ENCODE results near the gene WNK2.
A peak's percentile ranks its signal among the peaks of the same experiment; 100 is the strongest.
"Not testable (repeated sequence)": the region's sequence is repeated elsewhere in the genome, so short reads cannot be mapped to it uniquely, and the experiment has no call there.

The WNK2 gene

DNA sequence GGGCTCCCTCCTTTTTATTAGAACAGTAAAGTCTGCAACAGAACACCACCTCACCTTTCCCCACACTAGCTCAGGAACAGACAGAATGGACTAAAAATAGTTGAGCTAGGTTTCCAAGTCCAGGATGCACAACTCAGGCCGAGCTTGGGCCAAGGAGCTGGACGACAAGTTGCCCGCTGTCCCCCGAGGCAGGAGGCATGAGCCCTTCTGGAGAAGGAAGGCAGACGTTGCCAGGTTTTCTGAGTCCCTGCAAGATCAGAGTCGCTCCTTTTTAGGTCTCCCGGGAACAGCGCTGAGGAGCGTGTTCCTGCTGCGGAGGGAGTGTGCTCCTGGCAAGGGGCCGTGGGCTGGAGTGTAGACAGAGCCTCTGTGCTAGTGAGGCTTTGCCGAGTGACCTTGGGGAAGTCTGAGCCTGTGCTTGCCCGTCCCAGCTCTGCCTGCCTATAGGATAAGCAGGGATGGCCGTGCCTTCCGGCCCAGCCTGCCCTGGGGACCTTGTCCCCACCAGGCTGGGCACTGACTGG is 121.6 kb downstream of the WNK2 start:
- FAIRE-seq (no peak), DNase-seq (ENCODE audit: low spot score) (no peak)

DNA sequence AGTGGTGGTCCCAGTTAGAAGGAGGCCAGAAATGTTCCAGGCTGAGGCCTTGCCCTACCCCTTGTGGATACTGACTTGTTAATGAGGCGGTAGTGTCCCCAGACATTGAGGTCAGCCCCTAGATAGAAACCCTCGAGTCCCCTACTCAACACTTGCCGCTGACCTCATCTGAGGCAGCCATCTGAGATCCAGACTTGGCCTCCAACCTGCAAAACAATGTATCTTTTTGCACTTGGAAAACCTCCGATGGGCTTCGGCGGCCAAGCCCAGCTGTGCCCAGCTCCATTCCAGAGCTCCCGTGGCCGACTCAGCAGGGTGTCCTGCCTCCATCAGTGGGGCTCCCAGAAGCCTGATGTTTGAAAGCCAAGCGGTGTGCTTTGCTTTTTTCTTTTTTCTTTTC is 122.1 kb downstream of the WNK2 start:
- FAIRE-seq (no peak), DNase-seq (ENCODE audit: low spot score) (no peak)

DNA sequence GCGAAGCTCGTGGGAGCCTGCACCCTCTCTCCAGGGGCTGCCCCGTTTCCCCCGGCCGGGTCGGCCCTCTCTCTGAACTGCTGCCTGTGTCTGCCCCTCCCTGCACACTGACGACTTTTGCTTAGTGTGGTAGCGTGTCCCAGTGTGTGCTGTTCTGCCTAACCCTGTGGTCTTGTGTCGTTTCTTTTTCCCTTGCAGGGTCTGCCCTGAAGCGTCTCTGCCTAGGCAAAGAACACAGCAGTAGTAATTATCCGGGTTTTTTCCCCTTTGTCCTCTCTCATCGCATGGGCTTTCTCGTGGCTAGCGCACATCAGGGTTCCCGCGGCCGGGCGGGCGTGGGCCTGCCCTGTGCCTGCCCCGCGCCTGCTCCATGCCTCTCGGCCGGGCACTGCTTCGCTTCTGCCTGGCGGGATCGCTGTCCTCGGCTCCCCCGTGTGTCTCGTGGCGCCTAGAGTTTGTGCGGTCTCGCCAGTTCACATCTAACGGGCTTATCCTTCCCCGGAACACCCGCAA is 122.7 kb downstream of the WNK2 start:
- no peak for DNase-seq (ENCODE audit: low spot score)
- no peak for FAIRE-seq

DNA sequence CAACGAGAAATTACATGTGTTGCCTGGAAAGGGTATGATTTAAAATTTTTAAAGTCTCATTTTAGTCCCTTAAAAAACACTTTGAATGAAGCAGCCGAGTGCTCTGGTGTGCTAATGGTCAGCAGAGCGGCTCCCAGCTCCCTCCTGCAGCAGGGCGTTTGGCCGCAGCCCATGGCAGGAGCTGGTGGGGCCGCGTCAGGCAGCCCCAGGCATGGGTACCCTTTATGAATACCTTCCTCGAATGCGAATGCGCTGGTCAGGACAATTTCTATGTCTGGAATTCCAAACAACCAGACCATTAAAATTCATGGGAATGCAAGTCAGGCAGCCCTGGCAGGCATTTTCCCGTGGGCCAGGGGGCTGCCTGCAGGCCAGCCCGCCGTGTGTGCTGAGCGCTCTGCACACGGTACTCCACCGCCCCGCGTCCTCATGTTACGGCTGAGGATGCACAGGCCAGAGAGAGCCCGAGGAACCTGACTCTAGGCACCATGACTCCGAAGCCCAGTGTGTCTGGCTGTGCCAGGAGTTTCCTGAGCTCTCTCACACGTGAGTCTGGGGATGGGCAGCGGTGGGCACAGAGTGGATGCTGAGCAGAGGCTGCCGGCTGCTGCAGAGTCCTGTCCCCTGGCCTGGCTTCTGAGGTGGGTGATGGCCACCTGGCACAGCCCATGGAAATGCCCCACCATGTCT is 123.7 kb downstream of the WNK2 start:
- DNase-seq (ENCODE audit: low spot score) = no peak

DNA sequence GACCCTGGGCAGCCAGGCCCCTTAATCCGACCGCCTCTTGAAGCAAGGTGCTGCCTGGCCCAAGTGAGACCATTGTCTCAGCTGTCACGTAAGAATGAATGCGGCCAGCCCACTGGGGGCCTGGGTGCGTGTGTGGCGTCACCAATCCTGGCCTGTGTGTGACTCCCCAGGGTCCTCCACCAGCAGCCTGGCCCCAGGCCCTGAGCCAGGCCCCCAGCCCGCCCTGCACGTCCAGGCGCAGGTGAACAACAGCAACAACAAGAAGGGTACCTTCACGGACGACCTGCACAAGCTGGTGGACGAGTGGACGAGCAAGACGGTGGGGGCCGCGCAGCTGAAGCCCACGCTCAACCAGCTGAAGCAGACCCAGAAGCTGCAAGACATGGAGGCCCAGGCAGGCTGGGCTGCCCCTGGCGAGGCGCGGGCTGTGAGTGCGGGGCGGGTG is 124.2 kb downstream of the WNK2 start:
- DNase-seq (ENCODE audit: low spot score) = no peak
- no peak for FAIRE-seq

More for the DNA sequence above, 123.7 kb downstream of the WNK2 start:
- no peak for FAIRE-seq

DNA sequence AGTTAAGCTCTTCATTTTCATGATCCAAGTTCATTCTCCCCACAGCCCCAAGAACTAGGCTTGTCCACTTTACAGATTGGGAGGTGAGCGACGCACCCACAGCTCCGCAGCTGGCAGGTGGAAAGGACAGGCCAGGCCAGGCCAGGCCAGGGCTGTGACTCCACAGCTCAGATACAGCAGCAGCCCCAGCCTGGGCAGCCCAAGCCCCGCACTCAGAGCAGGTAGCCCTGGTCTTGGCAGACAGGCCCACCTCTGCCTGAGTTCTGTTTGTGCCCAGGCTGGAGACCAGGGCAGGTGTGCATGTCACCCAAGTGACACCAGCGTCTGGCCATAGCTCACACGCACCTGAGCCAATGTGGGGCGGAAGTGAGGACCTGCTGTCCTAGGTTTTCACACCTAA is 124.7 kb downstream of the WNK2 start:
- FAIRE-seq (no peak), DNase-seq (ENCODE audit: low spot score) (no peak)

DNA sequence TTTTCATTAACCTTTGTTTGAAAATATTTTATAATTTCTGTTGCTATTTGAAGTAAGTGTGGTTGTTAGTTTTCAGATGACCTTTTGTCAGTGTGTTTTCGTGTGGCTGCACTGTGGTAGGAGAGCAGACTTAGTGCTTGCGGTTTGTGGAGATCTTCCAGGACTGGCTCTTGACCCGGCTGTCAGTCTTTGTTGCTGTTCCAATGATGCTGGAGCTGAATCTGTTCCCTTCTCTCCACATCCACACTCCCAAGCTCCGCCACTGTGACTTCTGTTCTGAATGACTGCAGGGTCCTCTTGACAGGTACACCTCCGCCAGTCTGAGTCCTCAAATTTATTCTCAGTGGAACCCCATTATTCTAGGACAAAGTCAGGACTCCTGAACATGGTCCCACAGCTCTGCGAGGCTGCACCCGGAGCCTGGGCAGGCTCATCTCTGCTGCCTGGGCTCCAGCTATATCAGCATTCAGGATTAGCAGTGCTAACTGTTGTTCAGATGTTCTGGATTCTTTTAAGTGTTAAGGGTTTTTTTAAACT is 126.0 kb downstream of the WNK2 start:
- no peak for DNase-seq (ENCODE audit: low spot score)
- FAIRE-seq = no peak

DNA sequence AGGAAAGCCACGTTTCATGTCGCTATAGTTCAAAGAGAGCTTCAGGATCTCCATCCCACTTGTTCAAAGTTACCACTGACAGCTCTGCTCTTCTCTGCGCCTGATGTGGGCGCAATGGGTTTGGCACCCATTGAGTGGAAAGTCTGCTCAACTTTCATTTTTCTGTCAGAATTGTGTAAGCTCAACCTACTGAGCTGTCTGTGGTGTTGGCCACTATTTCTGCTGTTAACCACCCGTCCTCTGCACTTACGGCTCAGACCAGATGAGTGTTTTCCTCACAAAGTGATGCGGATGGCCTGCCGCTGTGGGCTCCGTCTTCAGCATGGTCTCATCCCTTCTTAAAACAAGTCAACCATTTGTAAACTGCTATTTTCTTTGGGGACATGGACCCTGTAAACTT is 131.2 kb downstream of the WNK2 start:
- no peak for FAIRE-seq

DNA sequence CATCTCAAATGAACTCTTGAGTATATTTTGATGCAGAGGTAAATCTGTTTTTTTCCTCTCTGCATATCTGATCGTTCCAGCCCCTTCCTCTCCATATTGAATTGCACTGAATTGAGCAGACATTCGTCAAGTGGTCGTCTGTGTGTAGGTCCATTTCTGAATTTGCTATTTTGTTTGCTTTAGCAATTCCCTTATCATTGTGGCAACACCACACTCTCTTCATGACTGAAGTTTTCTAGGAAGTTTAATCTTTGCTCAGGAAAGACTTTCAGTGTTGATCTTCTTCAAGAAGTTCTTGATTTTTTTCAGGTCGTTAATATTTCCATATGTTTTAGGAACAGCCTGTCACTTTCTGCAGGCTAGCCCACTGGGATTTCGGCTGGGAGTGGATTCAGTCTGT is 132.0 kb downstream of the WNK2 start:
- DNase-seq (ENCODE audit: low spot score) (no peak), FAIRE-seq (no peak)

More for the DNA sequence above, 131.2 kb downstream of the WNK2 start:
- no peak for DNase-seq (ENCODE audit: low spot score)

DNA sequence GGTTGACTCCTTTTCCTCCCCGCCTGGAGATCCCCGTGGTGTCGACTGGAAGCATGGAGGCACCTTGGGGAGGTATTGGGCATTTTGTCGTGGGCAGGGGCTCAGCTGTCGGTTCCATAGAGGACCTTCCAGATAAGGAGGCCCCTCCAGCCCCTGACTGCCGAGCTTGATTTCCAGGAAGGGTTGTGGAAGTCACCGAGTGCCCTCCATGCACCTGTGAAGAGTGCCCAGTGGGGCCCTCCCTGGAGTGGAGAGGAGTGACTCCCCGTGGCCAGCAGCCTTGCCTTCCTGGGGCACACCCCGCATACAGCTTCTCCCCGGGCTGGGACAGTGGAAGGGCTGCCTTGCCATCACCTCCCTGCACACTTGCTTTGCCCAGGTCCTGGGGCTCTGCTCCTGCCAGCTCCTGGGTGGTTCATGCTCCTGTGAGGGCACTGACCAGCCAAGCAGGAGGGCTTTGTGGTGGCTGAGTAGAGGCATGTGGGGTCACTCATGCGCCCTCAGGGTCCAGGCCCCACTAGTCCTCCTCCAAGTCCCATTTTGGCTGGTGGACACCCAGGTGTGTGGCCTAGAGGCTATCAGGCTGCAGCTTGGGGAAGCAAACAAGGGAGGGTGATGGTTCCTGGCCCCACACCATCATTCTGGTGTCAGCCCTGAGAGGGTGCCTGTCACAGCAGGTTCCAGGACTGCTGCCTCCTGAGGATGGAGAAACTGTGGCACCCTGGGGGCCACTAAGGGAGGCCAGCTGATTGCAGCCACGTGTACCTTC is 133.0 kb downstream of the WNK2 start:
- DNase-seq (ENCODE audit: low spot score) (no peak), FAIRE-seq (no peak)

DNA sequence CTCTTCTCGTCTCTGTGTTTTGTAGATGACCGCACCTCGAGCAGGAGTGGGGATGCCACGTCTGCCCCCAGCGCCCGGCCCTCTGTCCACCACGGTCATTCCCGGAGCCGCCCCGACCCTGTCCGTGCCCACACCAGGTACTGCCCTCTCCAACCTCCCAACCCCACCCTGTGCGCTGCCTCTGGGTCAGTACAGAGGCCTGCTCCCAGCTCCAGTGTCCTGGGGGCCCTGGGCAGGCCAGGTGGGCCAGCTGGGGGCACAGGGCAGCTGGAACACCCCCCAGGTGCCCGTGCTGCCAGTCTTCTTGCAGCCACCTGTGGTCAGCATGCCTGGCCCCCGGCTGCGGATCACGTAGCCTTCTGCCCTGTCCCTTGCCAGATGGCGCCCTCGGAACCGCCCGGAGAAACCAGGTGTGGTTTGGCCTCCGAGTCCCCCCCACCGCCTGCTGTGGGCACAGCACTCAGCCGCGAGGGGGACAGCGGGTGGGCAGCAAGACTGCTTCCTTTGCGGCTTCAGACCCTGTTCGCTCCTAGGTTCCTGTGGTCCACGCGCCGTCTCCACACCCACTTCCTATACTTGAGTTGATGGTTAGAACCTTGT is 133.7 kb downstream of the WNK2 start:
- FAIRE-seq = no peak

DNA sequence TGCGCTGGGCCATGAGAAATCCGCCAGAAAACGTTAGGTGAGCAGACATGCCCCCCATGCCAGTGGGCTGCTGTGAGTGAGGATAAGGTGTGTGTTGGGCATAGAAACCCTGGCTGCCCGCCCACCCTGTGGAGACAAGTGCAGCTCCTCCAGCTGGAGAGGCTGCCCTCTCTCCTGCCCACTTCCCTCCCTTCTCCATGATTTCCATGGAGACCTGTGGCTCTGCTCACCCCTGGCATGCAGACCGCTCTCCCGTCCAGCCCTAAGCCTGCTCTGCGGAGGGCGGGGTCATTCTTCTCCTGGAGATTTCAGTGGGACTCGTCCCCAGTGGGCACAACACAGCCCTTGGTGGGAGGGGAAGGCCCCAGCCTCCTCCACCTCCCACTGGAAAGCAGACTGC is 134.5 kb downstream of the WNK2 start:
- no peak for FAIRE-seq
- DNase-seq (ENCODE audit: low spot score) = no peak

More for the DNA sequence above, 133.7 kb downstream of the WNK2 start:
- no peak for DNase-seq (ENCODE audit: low spot score)

DNA sequence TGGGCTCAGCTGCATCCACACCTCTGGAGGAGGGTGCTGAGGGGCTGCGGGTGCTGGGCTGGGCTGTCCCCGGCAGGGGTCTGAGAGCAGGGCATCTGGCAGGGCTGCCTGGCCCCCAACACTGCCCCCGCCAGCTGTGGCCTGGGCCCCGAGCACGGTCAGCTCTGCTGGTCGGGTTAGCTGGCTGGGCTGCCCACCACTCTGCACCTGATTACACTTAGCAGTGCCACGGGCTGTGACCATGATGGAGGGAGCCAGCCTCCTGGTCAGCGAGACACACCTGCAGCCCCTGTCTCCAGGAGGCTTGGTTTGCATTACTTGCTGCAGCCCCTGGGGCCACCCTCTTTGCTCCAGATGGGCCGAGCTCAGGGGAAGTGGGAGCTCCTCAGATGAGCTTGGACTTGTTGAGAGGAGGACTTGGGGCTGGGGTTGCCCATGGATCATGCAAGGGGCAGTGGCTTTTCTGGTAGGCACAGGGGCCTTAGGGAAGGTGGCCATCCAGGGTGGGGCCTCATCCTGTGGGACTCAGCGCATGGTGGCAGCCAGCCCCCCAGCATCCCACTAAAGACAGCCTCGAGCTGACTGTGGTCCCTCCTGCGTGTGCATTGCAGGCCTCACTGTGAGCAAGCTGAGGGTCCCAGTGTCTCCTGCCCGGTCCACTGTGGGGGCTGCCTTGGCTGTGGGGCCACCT is 135.5 kb downstream of the WNK2 start:
- FAIRE-seq = no peak
- no peak for DNase-seq (ENCODE audit: low spot score)

DNA sequence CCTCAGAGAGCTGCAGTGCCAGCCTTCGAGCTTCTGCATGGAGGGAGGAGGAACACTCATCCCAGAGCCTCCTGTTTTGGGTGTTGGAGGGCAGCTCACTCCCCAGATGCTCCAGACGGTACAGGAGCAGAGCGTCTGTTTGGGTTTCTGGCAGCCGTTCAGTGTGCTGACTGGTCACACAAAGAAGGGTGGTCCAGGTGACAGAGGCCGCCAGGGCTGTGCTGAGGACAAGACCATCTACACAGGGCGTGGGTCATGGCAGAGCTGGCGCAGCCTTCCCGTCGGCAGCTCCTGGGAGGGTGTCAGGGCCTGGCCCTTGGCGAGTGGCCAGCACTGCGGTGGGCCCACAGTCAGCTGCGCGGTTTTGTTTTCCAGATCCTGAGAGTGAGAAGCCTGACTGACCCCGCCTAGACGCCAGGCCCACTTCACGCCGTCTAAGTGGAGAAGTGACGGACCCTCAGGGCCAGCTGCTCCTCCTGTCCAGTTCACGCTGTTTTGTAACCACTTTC is 136.1 kb downstream of the WNK2 start:
- FAIRE-seq = no peak
- DNase-seq (ENCODE audit: low spot score) = peak; percentile 52

DNA sequence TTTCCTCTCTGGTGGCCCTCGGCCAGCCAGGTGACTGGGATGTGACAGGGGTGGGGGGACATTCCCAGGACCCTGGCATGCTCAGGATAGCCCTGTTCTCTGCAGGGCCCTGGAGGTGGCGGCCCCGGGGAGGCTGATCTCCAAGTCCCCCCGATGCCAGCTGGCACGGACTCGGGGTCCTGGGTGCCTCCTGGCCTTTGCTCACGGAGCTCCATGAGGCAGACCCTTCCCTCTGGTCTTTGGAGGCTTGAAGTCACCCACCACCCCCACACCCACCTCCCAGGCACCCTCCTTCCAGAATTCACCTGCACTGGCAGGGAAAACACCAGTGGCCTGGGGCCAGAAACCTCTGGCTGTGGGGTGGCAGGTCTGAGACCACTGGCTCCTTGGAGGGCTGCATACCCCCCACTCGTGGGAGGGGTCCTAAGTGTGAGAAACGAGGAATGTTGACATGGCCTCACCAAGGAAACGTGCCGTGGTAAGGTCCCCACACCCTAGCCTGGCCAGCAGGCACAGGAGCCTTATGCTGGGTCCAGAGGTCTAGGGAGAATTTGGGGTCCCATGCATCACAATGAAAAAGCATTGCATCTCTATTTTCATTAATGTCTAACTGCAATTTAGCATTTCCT is 136.8 kb downstream of the WNK2 start:
- DNase-seq (ENCODE audit: low spot score) (no peak), FAIRE-seq (no peak)

DNA sequence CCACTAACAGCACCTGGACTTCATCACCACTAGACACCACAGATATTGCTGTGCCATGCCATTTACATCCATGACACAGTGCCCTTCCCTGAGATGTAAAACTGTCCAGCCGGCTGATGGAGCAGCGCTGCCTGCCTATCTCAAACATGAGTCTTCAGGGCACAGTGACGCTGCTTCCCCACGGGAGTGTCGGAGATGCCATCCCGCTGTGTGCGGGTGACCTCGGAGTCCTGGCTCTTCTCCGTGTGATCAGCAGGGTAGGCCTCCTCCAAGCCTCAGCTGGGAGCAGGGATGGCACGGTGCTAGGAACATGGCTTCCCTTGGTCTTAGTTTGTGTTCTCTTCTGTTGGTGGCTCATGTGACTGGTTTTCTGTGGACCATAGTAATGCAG is 137.3 kb downstream of the WNK2 start:
- no peak for FAIRE-seq

DNA sequence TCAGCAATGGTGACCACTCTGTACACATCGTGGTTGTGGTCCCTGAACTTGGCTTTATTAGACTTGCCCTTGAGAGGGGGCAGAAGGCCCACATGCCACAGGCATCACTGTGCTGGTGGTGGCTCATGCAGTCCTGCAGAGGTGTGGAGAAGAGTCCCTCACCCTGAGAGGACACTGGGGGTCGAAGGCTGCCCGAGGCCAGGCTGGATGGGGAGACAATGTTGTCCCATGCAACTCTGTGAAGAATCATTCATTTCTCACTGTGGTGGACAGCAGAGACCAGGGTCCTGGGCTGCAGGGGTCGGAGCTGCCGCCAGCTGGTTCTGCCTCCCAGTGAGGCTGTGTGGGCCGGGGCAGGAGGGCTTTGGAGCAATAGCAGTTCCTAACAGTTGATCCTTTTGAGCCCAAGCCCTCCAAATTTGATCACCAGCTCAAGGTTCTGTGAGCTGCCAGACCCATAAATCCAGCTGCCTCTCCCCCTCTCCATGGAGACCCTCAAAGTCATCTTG is 139.6 kb downstream of the WNK2 start:
- DNase-seq (ENCODE audit: low spot score); FAIRE-seq: not testable (repeated sequence)

More for the DNA sequence above, 137.3 kb downstream of the WNK2 start:
- DNase-seq (ENCODE audit: low spot score) = no peak

DNA sequence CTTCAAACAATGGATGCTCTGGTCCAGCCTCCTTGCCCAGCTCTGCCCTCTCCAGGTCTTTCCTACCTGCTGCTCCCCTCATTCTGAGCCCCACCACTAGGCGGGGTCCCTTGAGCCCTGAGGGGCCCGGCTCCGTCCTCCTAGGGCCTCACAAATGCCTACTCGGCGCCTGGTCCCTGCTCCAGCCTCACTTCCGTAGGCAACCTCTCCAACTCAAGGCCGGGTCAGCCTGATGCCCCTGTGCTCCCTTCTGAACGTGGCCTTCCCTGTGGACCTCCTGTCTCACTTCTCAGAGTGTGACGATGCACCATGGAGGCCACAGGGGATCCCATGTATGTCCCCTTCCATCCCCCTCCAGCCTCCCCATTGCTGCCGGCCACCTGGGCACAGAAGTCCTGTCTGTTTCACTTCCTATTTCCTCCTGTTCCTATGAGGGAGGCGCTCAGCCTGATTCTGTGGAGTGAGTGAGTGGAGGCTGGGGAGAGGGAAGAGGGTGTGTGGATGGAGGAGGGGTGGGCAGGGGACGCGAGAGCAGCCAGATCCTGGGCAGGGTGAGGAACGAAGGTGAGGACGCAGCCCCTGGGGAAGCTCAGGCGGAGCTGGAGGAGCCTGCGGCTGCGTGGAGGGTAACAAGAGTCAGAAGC is 140.4 kb downstream of the WNK2 start:
- DNase-seq (ENCODE audit: low spot score) = no peak
- FAIRE-seq = no peak

DNA sequence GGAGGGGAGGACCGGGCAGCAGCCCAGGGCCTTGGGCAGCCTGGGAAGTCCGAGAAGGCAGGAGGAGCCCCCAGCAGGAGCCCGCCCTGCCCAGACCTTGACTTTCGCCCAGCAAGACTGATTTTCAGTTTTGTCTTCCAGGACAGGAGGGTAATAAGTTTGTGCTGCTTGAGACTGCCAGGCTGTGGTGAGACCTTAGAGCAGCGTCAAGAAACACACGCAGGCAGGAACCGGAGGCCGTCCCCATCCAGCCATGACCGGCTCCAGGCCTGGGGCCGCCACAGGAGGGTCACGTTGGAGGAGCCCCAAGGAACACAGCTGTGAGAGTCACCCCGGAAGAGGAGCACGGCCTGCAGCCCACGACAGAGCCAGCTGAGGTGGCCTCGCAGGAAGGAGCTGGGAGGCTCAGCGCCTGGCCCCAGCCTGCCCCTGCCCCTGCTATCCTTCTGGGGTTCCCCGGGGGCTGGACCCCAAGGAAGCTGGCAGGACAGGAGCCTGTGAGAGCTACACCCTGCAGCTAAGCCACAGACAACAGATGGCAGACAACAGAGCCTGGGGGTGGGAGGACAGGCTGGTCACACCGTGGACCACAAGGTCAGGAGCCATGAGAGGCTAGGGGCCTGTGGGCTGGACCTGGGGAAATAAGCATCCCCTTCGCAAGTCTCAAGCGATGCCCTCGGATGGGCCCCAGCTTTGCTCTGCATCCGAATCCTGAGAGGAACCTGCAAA is 141.5 kb downstream of the WNK2 start:
- FAIRE-seq (no peak), DNase-seq (ENCODE audit: low spot score) (no peak)

All from urothelium cell line (cell line).